Measurements from ENCODE around the gene USP46.

The USP46 gene

GRCh38 chr4:52655506-52655905 lies 3.6 kb downstream of the USP46 start:
- no peak for DNase-seq

GRCh38 chr4:52651996-52652672 lies 7.0 kb downstream of the USP46 start:
- no peak for DNase-seq

- DNase-seq, result no peak
Observed at GRCh38 chr4:52648836-52649235, 10.3 kb downstream of the USP46 start.

- no peak for DNase-seq
Observed at GRCh38 chr4:52646741-52647140, 12.4 kb downstream of the USP46 start.

DNA sequence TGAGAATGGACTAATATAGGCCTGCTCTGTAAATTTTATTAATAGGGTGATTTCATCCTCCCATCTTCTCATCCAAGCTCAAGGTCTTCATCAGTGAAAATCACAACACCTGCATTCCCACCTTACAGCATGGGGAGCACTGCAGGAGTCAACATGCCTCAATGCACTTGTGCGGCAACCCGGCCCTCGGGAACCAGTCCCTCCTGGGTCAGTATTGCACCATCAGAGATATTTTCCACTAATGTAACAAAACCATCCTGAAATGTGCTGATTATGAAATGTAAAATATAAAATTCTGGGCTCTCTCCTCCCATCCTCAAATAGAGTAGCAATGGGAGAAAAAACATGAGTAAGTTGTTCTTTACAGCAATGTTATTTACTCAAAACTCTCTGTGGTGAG lies 13.0 kb downstream of the USP46 start:
- no peak for DNase-seq

DNA sequence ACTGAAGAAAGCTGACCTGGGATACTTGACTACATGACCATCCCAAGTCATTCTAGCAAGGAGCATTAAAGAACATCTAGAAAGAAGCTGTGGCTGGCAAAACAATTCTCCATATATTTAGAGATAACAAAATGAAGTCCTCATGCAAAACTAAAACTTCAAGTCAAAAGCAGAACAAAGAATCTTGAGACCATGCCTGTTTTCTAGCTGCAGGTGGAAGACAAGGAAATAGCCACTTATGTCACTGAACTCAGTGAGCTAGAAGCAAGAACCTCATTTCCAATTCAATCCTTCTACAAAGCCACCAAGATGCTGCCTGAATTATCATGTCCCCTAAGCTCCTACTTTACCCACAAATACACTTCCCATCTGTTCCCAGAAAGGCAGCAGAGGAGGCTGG lies 13.8 kb downstream of the USP46 start:
- DNase-seq, result no peak

DNA sequence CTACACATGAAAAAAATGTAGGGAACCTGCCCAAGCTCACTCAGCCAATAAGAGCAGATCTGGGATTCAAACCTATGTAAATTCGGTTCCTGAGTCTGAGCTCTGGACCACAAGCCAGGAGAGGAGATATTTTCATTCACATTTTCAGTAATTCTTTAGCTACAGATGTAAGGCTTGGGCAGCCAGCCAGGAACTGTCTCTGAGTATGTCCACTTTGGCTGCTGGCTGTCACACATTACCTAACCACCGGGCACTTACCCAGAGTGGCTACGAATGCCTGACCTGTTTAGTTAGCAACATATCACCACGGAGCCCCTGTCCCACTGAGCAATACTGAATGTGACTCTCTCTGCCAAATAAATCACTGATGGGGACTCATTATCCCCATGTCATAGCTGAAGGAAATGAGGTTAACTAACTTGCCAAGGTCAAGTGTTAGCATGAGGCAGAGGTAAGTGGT lies 15.3 kb downstream of the USP46 start:
- DNase-seq, result no peak

DNA sequence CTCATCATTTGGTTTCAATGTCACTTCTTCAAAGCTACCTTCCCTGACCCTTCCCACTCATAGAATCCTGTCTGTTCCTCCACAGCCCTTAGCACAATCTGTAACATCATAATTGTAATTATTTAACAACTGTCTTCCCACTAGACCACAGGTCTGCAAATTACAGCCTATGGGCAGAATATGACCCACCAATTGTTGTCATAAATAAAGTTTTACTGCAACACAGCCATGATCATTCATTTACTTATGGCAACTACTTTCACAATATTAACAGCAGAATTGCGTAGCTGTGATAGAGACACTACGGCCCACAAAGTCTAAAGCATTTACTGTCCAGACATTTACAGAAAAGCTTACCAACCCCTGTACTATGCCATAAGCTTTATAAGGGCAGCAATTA lies 15.9 kb downstream of the USP46 start:
- no peak for DNase-seq

DNA sequence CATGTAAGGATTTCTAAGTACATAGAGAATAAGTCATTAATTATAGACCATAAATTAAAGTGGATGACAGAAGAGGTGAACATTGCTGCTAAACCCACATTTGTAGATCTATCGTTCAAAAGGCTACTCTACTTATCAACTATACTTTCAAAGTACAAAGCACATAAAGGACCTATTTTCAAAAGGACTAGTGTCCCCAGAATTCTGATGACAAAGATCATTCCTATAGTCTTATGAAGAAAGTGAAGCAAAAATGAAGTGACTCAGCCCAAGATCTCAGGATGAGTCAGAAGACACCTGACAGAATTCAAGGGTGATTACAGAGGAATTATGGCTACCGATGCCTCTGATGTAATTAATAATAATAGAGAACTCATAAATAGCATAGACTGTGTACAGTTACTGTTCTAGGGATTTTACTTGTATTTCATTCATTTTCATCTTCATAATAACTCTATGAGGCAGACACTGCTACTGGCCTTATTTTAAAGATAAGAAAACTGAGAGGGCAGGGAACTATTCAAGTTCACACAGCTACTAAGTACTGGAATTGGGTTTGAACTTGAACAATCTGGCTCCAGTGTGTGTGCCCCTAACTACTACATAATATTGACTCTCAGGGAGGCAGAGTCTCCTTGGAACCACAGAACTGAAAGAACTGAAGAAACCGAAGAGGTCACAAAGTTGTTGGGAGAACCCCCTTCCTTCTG lies 17.1 kb downstream of the USP46 start:
- no peak for DNase-seq

GRCh38 chr4:52640808-52641565 lies 18.1 kb downstream of the USP46 start:
- DNase-seq, result no peak

GRCh38 chr4:52638717-52639116 lies 20.4 kb downstream of the USP46 start:
- no peak for DNase-seq

DNA sequence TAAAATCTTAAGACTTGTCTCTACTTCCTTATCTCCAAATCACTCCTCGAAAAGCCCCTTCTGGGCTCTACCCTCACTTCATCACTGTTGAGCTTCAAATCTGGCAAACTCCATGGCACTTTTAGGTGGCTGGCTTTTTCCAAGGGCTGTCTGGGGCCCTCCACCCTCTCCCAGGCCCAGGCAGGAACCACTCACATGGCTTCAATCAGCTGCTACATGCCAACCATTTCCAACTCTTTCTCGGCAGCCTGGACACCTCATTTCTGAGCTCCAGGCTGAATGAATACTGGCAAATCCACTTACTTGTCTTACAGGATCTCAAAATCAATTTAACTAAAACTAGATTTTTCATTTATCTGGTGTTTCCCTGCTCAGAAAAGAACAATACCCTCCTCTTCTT lies 22.0 kb downstream of the USP46 start:
- no peak for DNase-seq

DNA sequence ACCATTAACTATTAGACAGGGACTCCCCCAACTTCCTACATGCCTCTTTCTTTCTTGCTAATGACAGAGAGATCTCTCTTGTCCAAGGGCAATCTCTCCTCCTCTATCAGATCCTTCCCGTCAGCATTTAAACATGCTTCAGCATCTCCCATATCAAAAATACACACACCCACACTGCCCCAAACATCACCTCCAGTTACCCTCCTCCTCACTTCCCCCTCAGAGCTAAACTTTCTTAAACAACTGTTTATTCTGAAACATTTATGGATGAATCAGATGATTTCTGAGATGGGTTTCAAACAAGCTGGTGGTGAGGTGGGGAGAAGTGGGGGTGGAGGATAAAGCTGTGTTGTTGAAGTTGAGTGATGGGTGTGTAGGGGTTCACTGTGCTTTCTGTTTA lies 23.5 kb downstream of the USP46 start:
- no peak for DNase-seq

DNA sequence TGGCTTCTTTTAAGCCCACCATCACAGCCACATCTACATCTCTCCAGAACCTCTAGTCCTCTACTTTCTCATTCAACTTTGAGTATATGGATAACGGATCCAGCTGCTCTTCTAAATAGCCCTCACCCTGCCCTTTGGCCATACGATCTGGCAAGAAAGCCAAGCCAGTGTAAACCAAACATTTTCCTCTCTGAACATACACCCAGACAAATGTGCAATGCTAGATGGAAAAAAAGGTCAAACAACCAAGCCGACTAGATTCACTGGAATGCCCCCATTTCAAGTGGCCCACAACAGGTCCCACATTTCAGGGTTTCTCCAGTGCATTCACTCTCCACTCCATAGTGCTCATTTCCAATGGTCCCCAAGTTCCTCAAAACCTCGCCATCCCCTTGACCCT lies 24.0 kb downstream of the USP46 start:
- DNase-seq, result no peak

- no peak for DNase-seq
Observed at GRCh38 chr4:52633846-52634245, 25.3 kb downstream of the USP46 start.

GRCh38 chr4:52628974-52629373 lies 30.1 kb downstream of the USP46 start:
- DNase-seq, result no peak

GRCh38 chr4:52628543-52628942 lies 30.6 kb downstream of the USP46 start:
- no peak for DNase-seq

DNA sequence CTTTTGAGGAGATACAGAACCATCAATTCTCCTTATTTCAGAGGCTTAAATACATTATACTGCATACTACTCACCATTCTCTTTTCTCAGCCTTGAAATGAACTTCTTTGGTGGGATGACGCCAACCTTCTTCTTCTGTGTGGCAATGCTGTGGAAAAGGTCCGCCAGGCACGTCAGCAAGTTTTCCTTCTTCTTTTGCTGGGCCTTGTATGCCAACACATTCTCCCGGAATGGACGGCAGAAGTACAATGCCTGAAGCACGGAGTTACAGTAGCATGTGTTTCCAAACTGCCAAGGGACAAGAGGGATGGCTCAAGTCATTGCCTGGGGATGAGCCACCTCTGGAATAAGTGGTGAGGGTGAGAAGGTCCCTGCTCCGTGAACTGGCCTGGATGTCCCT lies 31.2 kb downstream of the USP46 start:
- DNase-seq, result no peak

DNA sequence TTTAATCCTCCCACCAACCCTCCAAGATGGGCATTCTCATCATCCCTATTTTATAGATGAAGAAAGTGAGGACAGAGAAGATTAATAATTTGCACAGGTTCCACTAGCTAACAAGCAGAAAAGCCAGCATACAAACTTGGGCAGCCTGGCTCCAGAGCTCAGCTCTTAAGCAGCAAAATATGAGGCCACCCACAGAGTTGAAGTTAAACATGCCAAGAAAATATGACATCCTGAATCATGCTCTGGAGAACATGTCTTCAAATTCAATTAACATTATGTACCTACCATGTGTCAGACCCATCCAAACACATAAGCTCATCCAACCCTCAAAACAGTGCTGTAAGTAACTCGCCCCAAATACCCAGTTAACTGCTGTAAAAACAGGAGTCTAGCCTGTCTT lies 33.9 kb downstream of the USP46 start:
- no peak for DNase-seq

GRCh38 chr4:52622564-52622963 lies 36.5 kb downstream of the USP46 start:
- no peak for DNase-seq

DNA sequence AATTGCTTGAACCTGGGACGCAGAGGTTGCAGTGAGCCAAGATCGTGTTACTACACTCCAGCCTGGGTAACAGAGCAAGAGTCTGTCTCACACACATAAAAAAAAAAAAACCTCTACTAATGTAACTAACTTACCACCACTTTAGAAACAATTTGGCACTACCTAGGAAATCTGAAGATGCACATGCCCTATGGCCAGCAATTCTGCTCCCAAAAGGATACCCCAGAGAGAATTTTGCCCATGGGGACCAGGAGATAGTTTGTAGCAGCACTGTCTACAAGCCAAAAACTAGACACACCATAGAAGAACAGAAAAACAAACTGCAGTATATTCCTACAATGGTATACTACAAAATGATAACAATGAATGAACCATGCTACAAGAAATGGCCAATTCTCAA lies 37.5 kb downstream of the USP46 start:
- DNase-seq, result no peak

DNA sequence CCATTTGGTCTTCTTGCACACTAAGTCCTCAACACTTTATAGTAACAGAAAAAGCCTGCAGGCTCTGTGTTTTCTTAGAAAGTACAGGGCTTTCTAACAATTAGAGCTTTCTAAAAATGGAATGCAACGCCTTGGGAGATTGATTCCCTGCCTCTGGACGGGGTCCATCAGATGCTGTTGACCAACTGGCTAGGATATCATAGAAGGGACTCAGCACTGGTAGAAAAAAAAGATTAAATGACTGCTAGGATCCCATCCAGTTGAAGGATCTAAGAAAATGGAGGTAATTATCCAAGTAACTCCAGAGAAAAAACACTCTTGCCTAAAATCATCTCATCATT lies 39.5 kb downstream of the USP46 start:
- DNase-seq, result no peak

DNA sequence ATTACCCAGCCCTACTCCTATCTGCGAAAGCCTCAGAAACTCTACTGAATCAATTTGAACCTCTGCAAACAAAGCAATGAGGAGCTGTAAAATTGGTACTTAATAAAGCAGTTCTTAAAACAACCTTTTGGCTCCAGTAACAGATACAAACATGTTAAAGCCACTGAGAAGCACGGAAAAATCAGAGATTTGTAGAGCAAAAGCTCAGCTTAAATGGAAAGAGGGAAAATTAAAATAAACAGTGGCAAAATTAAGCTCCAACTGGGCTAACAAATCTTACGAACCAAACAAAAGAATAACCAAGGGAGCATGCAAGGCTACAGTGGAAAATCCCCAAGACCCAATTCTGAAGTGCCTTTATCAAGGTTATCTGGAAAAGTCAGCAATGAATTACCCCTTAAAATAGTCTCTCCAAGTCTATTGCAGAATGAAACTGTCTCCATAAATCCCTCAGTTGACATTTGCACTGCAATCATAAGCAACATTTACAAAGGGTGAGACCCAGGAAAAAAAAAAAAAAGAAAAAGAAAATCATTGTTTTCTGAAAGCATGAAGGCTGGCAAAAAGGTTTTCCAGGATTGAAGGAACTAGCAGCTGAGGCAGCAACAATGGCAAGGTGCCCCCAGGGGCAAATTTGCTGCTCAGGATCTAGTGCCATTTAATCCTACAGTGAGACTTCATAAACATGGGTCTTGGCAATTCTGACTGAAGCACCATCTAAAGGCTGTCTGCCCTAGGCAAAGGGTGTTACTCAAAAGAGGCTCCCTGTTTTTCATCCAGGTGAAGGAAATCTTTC lies 40.1 kb downstream of the USP46 start:
- DNase-seq, result no peak

Measured in stimulated activated CD4-positive, alpha-beta T cell treated with anti-CD3 and anti-CD28 coated beads, Interleukin-12 subunit alpha, Interleukin-12 subunit beta, amount 100 ng/mL, for 4 hours (primary cell).